ENCODE data around the gene DONSON.

DNA sequence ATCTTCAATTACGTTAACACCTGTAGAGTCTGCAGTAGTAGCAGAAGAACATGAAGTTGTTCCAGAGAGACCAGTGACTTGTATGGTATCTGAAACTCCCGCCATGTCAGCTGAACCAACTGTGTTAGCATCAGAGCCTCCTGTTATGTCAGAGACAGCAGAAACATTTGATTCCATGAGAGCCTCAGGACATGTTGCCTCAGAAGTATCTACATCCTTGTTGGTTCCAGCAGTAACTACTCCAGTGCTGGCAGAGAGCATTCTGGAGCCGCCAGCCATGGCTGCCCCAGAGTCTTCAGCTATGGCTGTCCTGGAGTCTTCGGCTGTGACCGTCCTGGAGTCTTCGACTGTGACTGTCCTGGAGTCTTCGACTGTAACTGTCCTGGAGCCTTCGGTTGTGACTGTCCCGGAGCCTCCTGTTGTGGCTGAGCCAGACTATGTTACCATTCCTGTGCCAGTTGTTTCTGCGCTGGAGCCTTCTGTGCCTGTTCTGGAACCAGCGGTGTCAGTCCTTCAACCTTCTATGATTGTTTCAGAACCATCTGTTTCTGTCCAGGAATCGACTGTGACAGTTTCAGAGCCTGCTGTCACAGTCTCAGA lies 35.4 kb downstream of the DONSON start:
- no peak for TF ChIP-seq CTCF (IDR thresholded peaks at IDR 0.05)
- TF ChIP-seq POLR2AphosphoS5 (IDR thresholded peaks at IDR 0.05; ENCODE audit: insufficient read depth in 1 of 2, low read depth in 1 of 2), result no peak
- no peak for TF ChIP-seq POLR2A (IDR thresholded peaks at IDR 0.05)

All from vagina (tissue), 2 donors.